Measurements from ENCODE around the gene CNTD1. TPM values are rescaled to one million over a fixed set of nuclear protein-coding genes. Genes with fewer than 3 reads are reported as not detected.

The CNTD1 gene
- total RNA-seq, 2 donors from 2014 or later, result not detected

DNA sequence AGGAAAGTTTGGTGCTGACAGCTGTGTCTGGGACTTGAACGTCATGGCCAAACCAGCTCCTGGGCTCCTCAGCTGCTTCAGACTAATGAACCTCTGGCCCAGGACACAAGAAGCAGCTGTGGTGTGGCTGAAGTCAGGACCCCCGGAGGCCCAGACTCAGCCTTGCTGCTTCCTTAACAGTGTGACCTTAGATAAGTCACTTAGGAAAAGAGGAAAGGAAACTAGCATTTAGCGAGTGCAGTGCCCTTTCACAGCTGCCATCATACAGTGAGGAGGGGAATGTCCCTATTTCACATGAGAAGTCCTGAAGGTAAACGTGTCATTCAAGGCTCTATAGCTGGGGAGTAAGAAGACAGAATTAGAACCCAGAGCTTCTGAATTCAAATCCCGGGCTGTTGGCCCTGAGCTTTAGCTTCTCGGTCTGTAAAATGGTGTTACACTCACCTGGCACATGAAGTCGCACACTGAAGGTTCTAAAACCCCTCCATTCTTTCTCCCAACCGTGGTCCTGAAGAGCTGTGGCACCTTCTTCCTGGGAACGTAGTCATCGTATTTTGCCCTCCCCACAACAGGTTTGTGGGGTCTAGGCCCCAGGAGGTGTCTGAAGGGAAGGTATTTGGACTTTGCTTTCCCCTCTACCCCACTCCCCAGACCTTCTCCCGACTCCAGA lies 38.5 kb upstream of the CNTD1 start:
- H3K4me1 ChIP-seq (ENCODE audit: control insufficient read depth, insufficient read depth, low read length), result peaks cover 4% of the 10 kb centered on the region
- H3K9me3 ChIP-seq (ENCODE audit: control insufficient read depth, low read length), result no peaks in the 10 kb centered on the region
- H3K36me3 Mint-ChIP-seq (ENCODE audit: low read depth), result no peaks in the 10 kb centered on the region
- no peaks in the 10 kb centered on the region for H3K9me3 Mint-ChIP-seq
- peaks cover 49% of the 10 kb centered on the region for H3K27me3 ChIP-seq (ENCODE audit: control insufficient read depth, insufficient read depth, low read length, poor library complexity, severe bottlenecking)
- H3K27me3 Mint-ChIP-seq (ENCODE audit: insufficient read depth), result peaks cover 49% of the 10 kb centered on the region
- peaks cover 7% of the 10 kb centered on the region for H3K4me1 Mint-ChIP-seq
- no peak overlapping the region for H3K27ac ChIP-seq (ENCODE audit: low read depth, low read length)
- H3K4me3 Mint-ChIP-seq, result peak overlapping the region; percentile 54
- no peaks in the 10 kb centered on the region for H3K36me3 ChIP-seq (ENCODE audit: control insufficient read depth, insufficient read depth, low read length)
- 69 to 87% methylated on average over 7 to 11 of the region's 11 CpGs for whole genome bisulfite sequencing, 2 experiments (ENCODE audit: insufficient coverage in 1 of 2, insufficient read length in 1 of 2)
- H3K4me3 ChIP-seq (ENCODE audit: low read length), result peak overlapping the region; percentile 58
- no peak for TF ChIP-seq CTCF (conservative IDR thresholded peaks at IDR 0.05)
- DNase-seq, result no peak
- no peak overlapping the region for H3K9ac ChIP-seq (ENCODE audit: extremely low read depth, low read length, poor library complexity, severe bottlenecking)
- H3K27ac Mint-ChIP-seq, result no peak overlapping the region

DNA sequence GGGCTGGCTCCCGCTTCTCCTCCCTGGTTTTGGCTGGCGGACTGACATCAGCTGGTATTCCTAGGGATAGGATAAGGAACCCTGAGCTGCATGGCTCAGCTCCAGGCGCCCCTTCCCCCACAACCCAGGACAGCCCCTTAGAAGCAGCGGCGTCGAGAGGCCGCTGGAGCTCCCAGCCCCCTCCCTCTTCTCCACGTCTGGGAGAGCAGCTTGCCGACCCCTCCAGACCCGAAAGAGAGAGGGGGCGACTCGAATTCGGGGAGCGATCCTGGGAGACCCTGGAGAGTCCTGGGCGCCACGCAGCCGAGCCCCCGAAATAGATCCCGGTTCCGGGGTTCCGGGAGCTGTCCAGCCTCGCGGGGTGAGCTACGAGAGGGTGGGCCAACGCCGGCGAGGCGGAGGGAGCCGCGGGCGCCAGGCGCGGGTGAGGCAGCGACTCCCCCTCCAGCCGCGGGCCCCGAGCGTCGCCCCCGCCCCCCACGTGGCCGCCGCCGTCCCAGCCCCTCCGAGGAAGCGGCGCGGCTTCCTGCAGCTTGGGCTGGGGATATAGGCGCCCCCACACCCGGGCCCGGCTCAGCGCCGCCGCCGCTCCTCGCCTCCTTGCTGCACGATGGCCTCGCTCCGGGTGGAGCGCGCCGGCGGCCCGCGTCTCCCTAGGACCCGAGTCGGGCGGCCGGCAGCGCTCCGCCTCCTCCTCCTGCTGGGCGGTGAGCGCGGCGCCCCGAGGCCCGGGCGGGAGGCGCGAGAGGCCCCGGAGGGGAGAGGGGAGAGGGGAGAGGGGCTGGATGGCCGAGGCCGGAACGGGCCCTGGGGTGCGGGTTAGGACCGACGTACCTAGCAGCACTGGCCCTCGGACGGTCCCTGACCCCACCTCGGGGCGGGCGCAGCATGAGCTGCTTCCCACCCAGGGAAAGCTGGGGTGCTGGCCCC lies 37.7 kb upstream of the CNTD1 start, which contains the start of gene RAMP2:
Gene RAMP2, plus strand, starts transcription at position 576 of the 930 bp plus-strand sequence. Its CDS starts 35 bp downstream, at position 611.
- peak; percentile 84 for DNase-seq
- peaks cover 7% of the 10 kb centered on the region for H3K4me1 Mint-ChIP-seq
- H3K4me3 Mint-ChIP-seq, result peak within 1 kb of the TSS; percentile 54
- Histone ChIP-seq H3K4me1 (ENCODE audit: control insufficient read depth, insufficient read depth, low read length) (peaks cover 4% of the 10 kb centered on the region), H3K9me3 (ENCODE audit: control insufficient read depth, low read length) (no peaks in the 10 kb centered on the region), H3K4me3 (ENCODE audit: low read length) (peak within 1 kb of the TSS; percentile 58), H3K36me3 (ENCODE audit: control insufficient read depth, insufficient read depth, low read length) (no peaks in the 10 kb centered on the region), H3K27ac (ENCODE audit: low read depth, low read length) (no peak within 1 kb of the TSS), H3K27me3 (ENCODE audit: control insufficient read depth, insufficient read depth, low read length, poor library complexity, severe bottlenecking) (peaks cover 49% of the 10 kb centered on the region), H3K9ac (ENCODE audit: extremely low read depth, low read length, poor library complexity, severe bottlenecking) (no peak within 1 kb of the TSS)
- H3K36me3 Mint-ChIP-seq (ENCODE audit: low read depth), result no peaks in the 10 kb centered on the region
- WGBS, 2 experiments (ENCODE audit: insufficient coverage in 1 of 2, insufficient read length in 1 of 2), result 6% methylated on average over 91 of the region's 92 CpGs; no CpG with 5 or more reads in 1 of the 2 experiments
- H3K27me3 Mint-ChIP-seq (ENCODE audit: insufficient read depth), result peaks cover 47% of the 10 kb centered on the region
- no peaks in the 10 kb centered on the region for H3K9me3 Mint-ChIP-seq
- no peak for TF ChIP-seq CTCF (conservative IDR thresholded peaks at IDR 0.05)
- H3K27ac Mint-ChIP-seq, result no peak within 1 kb of the TSS

- Mint-ChIP-seq H3K9me3 (no peaks in the 10 kb centered on the region), H3K27me3 (ENCODE audit: insufficient read depth) (peaks cover 46% of the 10 kb centered on the region), H3K4me3 (peak overlapping the region; percentile 54), H3K4me1 (peaks cover 7% of the 10 kb centered on the region), H3K27ac (no peak overlapping the region), H3K36me3 (ENCODE audit: low read depth) (no peaks in the 10 kb centered on the region)
- Histone ChIP-seq H3K9ac (ENCODE audit: extremely low read depth, low read length, poor library complexity, severe bottlenecking) (no peak overlapping the region), H3K27ac (ENCODE audit: low read depth, low read length) (no peak overlapping the region), H3K9me3 (ENCODE audit: control insufficient read depth, low read length) (no peaks in the 10 kb centered on the region), H3K36me3 (ENCODE audit: control insufficient read depth, insufficient read depth, low read length) (no peaks in the 10 kb centered on the region), H3K4me1 (ENCODE audit: control insufficient read depth, insufficient read depth, low read length) (peaks cover 4% of the 10 kb centered on the region), H3K27me3 (ENCODE audit: control insufficient read depth, insufficient read depth, low read length, poor library complexity, severe bottlenecking) (peaks cover 49% of the 10 kb centered on the region), H3K4me3 (ENCODE audit: low read length) (no peak overlapping the region)
- peak; percentile 52 for DNase-seq
- 82 to 86% methylated on average over 6 to 12 of the region's 12 CpGs for WGBS, 2 experiments (ENCODE audit: insufficient coverage in 1 of 2, insufficient read length in 1 of 2)
- no peak for TF ChIP-seq CTCF (conservative IDR thresholded peaks at IDR 0.05)
Measured at GRCh38 chr17:42761638-42762037, 37.0 kb upstream of the CNTD1 start.
